IgD-negative memory B cell (primary cell): Measurements from ENCODE around the gene IFI44L. TPM values are rescaled to one million over a fixed set of nuclear protein-coding genes. Genes with fewer than 3 reads are reported as not detected.
A peak's percentile ranks its signal among the peaks of the same experiment; 100 is the strongest.

Experiments used
- H3K27ac Mint-ChIP-seq, 3 donors: one replicate each; pipeline ENCODE4 v1.8.0; 2020 to 2022; ENCODE audit warnings: mild to moderate bottlenecking in 3 of 3, mixed read lengths in 3 of 3, moderate library complexity in 1 of 3
- H3K27me3 Mint-ChIP-seq: one replicate; pipeline ENCODE4 v1.8.0; 2021; ENCODE audit warnings: mixed read lengths
- H3K36me3 Mint-ChIP-seq: one replicate; pipeline ENCODE4 v1.8.0; 2020; ENCODE audit warnings: mild to moderate bottlenecking, mixed read lengths
- H3K4me1 Mint-ChIP-seq, 3 donors: one replicate each; pipeline ENCODE4 v1.8.0; 2020 to 2022; ENCODE audit warnings: mixed read lengths in 3 of 3, mild to moderate bottlenecking in 1 of 3
- H3K4me3 Mint-ChIP-seq, 4 donors: one replicate each; pipeline ENCODE4 v1.8.0; 2020 to 2022; ENCODE audit warnings: mild to moderate bottlenecking in 4 of 4, mixed read lengths in 4 of 4, moderate library complexity in 3 of 4
- H3K9me3 Mint-ChIP-seq, 3 donors: one replicate each; pipeline ENCODE4 v1.8.0; 2020 to 2021; ENCODE audit warnings: mixed read lengths in 3 of 3, mild to moderate bottlenecking in 1 of 3
- polyA plus RNA-seq: library from polyadenylated mRNA; unstranded; fragments of 300-500 nt; fragmentation: Illumina TruSeq; gene quantifications from one replicate; pipeline ENCODE4 v1.2.3, GENCODE V29; 2021

The IFI44L gene
- polyA plus RNA-seq, 1 donor from 2014 or later: 9.3 TPM

DNA sequence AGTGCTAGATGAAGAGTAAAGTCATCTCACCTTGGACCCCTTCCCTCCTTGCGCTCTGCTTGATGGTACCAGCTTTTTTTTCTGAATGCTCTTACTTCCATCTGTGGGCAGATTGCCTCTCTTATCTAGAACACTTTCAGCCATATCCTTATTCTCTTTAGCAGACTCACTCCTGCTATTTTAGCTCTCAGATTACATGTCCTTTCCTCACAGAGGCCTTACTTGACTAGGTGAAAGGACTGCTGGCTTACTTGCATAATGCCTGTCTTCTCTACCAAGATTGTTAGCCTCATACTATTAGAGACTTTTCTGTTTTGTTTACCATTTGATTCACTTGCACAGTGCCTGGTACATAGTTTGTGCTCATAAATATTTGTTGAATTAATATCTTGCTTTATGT is 38.7 kb downstream of the IFI44L start:
- H3K27ac Mint-ChIP-seq: no peak overlapping the region
- H3K27me3 Mint-ChIP-seq: no peaks in the 10 kb centered on the region
- no peak overlapping the region for H3K4me3 Mint-ChIP-seq
- peaks cover 2% of the 10 kb centered on the region for H3K36me3 Mint-ChIP-seq
- no peaks in the 10 kb centered on the region for H3K4me1 Mint-ChIP-seq
- H3K9me3 Mint-ChIP-seq: no peaks in the 10 kb centered on the region

DNA sequence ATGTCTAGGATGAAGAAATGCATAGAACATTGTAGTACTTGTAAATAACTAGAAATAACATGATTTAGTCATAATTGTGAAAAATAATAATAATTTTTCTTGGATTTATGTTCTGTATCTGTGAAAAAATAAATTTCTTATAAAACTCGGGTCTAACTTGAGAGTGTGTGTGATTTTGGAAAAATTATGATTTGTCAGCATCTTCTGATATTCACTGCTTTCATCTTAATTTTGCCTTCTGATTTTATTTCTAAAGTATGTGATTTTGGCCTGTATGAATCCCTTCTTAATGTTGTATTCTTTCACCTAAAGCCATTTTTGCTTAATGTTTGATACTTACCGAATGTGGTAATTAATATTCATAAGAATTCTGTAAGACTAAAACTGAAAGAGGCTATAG is 43.7 kb downstream of the IFI44L start:
- Mint-ChIP-seq H3K36me3 (no peaks in the 10 kb centered on the region), H3K27me3 (peaks cover 1% of the 10 kb centered on the region), H3K27ac (no peak overlapping the region), H3K4me3 (no peak overlapping the region), H3K9me3 (no peaks in the 10 kb centered on the region), H3K4me1 (no peaks in the 10 kb centered on the region)

DNA sequence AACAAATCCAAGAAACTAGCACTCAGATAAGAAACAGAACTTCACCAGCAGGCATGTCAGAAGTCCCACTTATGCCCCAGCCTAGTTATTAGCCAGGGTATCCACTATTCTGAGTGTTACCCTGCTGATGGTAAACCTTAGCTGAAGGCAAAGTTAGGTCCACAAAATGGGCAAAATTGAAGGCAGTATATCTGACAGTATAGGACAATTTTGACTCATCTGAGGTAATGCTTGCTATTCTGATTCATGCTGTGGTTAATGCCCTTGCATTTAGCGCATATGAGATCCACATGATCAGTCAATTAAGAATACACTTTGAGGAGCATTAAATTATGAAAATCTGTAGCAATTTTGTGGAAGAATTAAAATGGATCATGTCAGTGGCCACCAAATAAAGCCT is 44.5 kb downstream of the IFI44L start:
- no peaks in the 10 kb centered on the region for H3K9me3 Mint-ChIP-seq
- no peaks in the 10 kb centered on the region for H3K36me3 Mint-ChIP-seq
- no peak overlapping the region for H3K27ac Mint-ChIP-seq
- no peak overlapping the region for H3K4me3 Mint-ChIP-seq
- H3K4me1 Mint-ChIP-seq: no peaks in the 10 kb centered on the region
- H3K27me3 Mint-ChIP-seq: peaks cover 1% of the 10 kb centered on the region

DNA sequence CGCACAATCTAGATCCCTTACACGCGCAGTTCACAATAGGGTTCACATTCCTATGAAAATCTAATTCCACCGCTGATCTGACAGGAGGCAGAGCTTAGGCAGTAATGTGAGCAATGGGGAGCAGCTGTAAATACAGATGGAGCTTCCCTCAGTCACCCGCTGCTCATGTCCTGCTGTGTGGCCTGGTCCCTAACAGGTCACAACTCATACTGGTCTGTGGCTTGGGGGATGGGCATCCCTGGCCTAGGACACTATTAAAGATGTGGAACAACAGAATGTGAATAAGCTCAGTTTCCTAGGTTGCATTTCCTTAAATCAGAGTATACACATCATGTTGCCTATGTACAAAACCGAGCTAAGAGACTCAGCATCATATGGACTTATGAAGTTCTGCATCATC is 45.6 kb downstream of the IFI44L start:
- no peak overlapping the region for H3K4me3 Mint-ChIP-seq
- H3K27me3 Mint-ChIP-seq: peaks cover 1% of the 10 kb centered on the region
- peaks cover 0 to 2% (median 0%) of the 10 kb centered on the region in 3 donors for H3K4me1 Mint-ChIP-seq
- H3K36me3 Mint-ChIP-seq: no peaks in the 10 kb centered on the region
- no peaks in the 10 kb centered on the region for H3K9me3 Mint-ChIP-seq
- H3K27ac Mint-ChIP-seq: no peak overlapping the region

DNA sequence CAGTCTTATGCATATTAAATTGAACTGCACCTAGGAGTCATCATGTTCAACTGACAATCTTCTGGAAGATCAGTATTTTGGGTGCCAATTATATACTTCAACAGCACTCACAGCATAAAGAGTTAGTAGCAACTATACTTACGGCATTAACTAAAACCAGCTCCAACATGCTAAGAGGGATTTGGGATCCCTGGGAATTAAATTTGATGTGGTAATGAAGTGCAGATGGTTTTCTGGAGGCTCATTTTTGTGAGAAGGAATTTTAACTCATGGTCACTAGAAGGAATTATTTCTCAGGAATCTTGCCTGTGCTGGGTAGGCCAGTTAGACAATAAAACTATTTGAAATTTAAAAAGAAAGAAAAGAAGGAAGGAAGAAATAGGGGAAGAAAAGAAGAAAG is 47.7 kb downstream of the IFI44L start:
- Mint-ChIP-seq H3K9me3 (no peaks in the 10 kb centered on the region), H3K4me1 (peaks cover 0 to 2% (median 0%) of the 10 kb centered on the region in 3 donors), H3K36me3 (no peaks in the 10 kb centered on the region), H3K27me3 (peaks cover 1% of the 10 kb centered on the region), H3K4me3 (no peak overlapping the region), H3K27ac (no peak overlapping the region)

DNA sequence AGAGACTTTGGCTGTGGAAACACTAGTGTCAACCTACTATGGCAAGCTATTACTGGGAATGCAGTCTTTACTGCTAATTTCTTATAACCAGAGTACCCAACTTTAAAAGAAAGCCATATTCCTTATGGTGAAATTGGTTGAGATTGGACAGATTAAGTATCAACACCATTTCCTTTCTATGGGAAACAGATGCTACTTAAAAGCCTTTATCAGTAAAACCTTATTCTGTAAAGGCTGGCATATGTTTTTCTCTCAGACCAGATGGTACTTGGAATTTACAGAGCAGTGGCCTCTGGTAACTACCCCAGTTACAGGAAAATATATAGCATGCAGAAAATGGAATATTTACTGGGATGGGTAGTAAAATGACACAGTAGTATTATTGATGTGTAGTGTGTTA is 48.2 kb downstream of the IFI44L start:
- Mint-ChIP-seq H3K9me3 (no peaks in the 10 kb centered on the region), H3K27ac (no peak overlapping the region), H3K4me3 (no peak overlapping the region), H3K4me1 (peaks cover 0 to 2% (median 0%) of the 10 kb centered on the region in 3 donors), H3K36me3 (no peaks in the 10 kb centered on the region), H3K27me3 (peaks cover 1% of the 10 kb centered on the region)

DNA sequence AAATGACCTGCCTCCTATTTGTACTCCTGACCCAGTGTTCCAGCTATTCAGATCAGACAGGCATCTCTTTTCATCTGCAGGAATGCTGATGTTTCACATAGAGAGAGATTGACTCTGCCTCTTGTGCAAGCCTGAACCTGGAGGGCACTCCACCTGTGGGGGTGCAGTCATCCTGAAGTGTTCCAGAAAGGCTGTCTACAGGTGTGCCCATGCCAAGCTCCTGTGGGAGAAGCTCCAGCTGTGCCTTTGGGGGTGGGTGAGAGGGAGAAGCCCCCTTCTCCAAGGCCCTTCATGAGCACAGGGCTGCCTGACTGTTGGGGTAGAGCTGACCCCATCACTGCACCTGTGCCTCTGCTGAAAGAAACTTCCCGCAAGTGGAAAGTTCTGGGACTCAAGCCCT is 52.2 kb downstream of the IFI44L start:
- H3K4me3 Mint-ChIP-seq: no peak overlapping the region
- no peaks in the 10 kb centered on the region for H3K27me3 Mint-ChIP-seq
- no peaks in the 10 kb centered on the region for H3K9me3 Mint-ChIP-seq
- H3K27ac Mint-ChIP-seq: no peak overlapping the region
- peaks cover 0 to 2% (median 0%) of the 10 kb centered on the region in 3 donors for H3K4me1 Mint-ChIP-seq
- no peaks in the 10 kb centered on the region for H3K36me3 Mint-ChIP-seq

DNA sequence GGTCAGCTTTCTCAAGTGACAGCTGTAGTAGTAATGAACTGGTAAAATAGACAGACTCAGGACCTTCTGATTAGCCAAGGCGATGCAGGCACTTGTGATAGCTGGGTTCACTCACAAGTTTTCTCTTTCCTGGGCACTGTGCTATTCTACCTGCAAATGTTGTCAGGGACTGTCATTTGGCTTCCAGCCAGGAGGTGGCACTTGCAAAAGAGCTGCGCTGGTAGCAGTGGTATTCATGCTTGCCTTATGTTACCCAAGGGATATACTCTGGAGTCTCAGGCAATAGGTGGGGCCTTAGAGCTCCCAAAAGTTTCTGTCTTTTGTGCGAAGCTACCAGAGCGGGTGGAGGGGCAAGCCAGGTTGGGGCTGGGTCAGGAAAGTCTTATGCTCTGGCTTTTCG is 52.9 kb downstream of the IFI44L start:
- Mint-ChIP-seq H3K36me3 (no peaks in the 10 kb centered on the region), H3K4me1 (peaks cover 0 to 2% (median under 1%) of the 10 kb centered on the region in 3 donors)

DNA sequence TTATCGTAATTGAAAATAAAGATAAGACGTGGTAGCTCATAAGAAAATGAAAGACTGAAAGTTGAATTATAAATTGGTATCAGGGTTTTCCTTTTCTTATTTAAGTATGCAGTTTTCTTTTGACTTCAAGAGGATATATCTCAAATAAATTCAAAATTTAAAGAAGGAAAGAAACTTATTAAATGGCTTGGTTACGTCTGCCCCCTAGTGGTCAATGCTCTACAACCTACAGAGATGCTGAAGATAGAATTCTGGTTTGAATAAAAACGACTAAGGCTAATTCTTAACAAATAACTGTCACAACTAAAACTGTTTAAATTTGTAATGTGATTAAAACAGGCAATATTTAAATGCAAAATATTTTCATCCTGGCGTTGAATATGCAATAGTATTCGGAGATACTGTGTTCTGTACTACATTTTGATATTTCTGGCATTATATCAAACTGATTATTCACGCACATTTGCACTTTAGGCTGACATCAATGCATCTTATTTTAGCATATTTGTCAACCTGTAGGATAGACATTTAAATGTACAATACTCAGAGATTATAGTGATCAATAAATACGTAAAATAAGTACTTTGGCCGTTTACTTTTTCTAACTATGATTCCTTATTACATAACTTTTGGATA is 56.2 kb downstream of the IFI44L start:
- peaks cover 0 to 1% (median 0%) of the 10 kb centered on the region in 3 donors for H3K4me1 Mint-ChIP-seq
- H3K4me3 Mint-ChIP-seq: no peak overlapping the region
- no peaks in the 10 kb centered on the region for H3K36me3 Mint-ChIP-seq
- H3K27ac Mint-ChIP-seq: no peak overlapping the region
- no peaks in the 10 kb centered on the region for H3K9me3 Mint-ChIP-seq
- H3K27me3 Mint-ChIP-seq: peaks cover 2% of the 10 kb centered on the region

More for the DNA sequence above, 52.9 kb downstream of the IFI44L start:
- no peaks in the 10 kb centered on the region for H3K9me3 Mint-ChIP-seq
- H3K4me3 Mint-ChIP-seq: no peak overlapping the region
- no peak overlapping the region for H3K27ac Mint-ChIP-seq
- no peaks in the 10 kb centered on the region for H3K27me3 Mint-ChIP-seq

DNA sequence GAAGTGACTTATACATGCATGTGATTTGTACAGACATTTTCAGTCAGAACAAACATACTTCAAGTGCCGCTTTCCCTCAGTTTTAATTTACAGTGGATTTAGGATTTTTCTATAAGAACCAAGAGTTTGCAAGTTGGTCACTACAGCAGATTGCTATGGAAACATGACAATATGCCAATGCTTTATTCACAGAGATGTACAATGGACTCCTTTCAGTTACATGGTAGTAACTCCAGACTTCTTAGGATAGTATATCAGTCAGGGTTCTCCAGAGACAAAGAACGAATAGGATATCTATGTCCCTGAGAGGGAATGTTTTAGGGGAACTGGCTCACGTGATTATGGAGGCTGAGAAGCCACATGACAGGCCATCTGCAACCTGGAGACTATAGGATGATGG is 56.7 kb downstream of the IFI44L start:
- Mint-ChIP-seq H3K27me3 (peaks cover 2% of the 10 kb centered on the region), H3K4me3 (no peak overlapping the region), H3K27ac (no peak overlapping the region), H3K9me3 (no peaks in the 10 kb centered on the region), H3K4me1 (peaks cover 0 to 1% (median 0%) of the 10 kb centered on the region in 3 donors), H3K36me3 (no peaks in the 10 kb centered on the region)

DNA sequence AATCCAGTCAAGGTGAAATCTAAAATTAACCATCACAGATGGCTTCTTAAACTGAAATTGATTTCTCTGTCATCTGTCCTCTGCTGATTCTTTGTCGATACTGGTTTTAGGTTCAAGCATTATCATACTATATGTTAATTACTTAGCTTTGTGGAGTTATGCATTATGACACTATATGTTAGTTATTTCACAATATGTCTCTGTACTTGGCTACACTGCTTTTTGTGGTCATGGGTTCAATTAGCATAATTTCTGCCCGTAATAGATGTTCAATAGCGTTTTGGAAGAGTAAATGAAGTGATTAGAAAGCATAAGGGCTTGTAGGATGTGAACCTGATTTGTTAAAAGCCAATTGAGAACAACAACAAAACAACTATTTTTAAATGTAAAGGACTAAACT is 57.5 kb downstream of the IFI44L start:
- Mint-ChIP-seq H3K4me1 (peaks cover 0 to 1% (median 0%) of the 10 kb centered on the region in 3 donors), H3K27me3 (peaks cover 2% of the 10 kb centered on the region), H3K36me3 (no peaks in the 10 kb centered on the region), H3K4me3 (no peak overlapping the region), H3K27ac (peak overlapping the region in 1 of 3 donors; percentile 30), H3K9me3 (no peaks in the 10 kb centered on the region)

DNA sequence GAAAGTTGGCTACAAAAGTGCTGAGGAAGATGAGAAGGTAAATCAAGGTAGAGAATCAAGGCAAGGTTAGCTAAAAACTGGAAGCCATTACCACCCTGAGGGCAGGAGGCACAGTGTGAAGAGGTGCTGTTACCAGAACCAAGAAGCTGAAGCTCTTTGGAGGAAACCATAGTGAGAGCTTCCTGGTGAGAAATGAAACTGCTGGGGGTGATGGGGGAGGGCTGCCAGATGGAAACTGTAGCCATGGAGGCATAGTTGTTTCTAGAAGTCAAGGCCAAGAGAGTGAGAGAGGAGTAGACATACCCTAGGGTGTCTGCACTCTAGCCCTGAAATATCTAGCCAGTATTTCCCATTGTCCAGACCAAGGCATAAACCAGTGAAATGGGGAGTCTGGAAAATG is 58.1 kb downstream of the IFI44L start:
- Mint-ChIP-seq H3K9me3 (no peaks in the 10 kb centered on the region), H3K4me1 (peaks cover 0 to 3% (median 0%) of the 10 kb centered on the region in 3 donors), H3K4me3 (peak overlapping the region in 1 of 4 donors; percentile 25), H3K36me3 (no peaks in the 10 kb centered on the region), H3K27ac (peak overlapping the region in 1 of 3 donors; percentile 30), H3K27me3 (peaks cover 2% of the 10 kb centered on the region)

DNA sequence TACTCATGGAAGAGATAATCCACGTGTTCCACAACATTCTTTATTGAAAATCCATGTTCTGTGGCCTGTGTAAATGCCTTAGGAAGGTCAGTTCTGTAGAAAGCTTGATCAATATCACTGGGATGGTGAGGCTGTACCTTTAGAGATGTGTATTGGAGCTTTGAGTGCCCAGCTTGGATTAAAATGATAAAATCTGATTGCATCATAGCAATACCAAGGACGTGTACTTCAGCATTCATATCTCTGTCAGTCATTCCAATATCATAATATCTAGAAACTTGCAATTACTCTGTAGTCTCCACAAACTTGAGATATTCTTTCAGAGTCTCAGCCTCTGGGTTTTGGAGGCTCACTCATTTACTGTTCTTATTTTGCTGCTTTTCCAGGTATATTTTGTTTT is 61.0 kb downstream of the IFI44L start:
- no peak overlapping the region for H3K27ac Mint-ChIP-seq
- peaks cover 6% of the 10 kb centered on the region for H3K27me3 Mint-ChIP-seq
- no peak overlapping the region for H3K4me3 Mint-ChIP-seq

DNA sequence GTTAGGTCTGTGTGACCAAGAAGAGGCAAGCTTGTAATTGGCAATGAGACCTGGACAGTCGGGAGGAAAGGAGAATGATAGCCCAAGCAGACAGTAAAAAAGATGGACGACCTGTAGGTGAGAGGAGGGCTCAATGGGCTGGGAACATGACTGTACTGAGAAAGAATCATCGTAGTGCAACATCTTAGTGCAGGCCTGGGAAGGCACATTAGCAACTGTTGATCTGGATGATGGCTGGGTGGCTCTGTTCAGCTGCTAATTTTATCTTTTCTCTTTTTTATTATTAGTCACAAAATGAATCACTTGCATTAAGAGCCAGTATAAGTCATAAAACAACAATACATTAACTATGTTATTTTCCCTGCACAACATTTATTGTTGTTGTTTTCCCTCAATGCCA is 62.2 kb downstream of the IFI44L start:
- Mint-ChIP-seq H3K4me3 (no peak overlapping the region), H3K27ac (no peak overlapping the region), H3K36me3 (no peaks in the 10 kb centered on the region), H3K27me3 (peaks cover 9% of the 10 kb centered on the region), H3K4me1 (peaks cover 0 to 3% (median 0%) of the 10 kb centered on the region in 3 donors), H3K9me3 (no peaks in the 10 kb centered on the region)

More for the DNA sequence above, 61.0 kb downstream of the IFI44L start:
- Mint-ChIP-seq H3K4me1 (peaks cover 0 to 3% (median 0%) of the 10 kb centered on the region in 3 donors), H3K9me3 (no peaks in the 10 kb centered on the region), H3K36me3 (no peaks in the 10 kb centered on the region)

DNA sequence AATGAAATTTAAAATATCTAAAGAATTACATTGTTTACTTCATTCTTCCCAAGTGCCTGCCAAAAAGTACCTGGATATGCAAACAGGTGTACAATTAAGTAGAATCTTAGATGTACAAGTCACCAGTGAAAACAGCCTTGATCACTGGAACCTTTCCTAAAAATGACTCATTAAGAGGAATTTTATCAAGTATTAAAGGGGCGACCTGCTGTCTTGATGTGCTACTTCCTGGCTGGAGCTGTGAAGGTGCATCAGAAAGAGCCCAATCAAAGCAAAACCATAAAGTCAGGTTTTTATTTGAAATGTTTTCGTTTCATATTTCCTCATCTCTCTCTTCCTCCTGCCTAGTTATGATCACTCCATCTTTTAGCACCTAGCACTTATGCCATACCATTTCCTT is 62.8 kb downstream of the IFI44L start:
- Mint-ChIP-seq H3K36me3 (no peaks in the 10 kb centered on the region), H3K4me1 (peaks cover 0 to 3% (median 0%) of the 10 kb centered on the region in 3 donors), H3K27me3 (peaks cover 9% of the 10 kb centered on the region), H3K9me3 (no peaks in the 10 kb centered on the region), H3K4me3 (no peak overlapping the region), H3K27ac (no peak overlapping the region)

DNA sequence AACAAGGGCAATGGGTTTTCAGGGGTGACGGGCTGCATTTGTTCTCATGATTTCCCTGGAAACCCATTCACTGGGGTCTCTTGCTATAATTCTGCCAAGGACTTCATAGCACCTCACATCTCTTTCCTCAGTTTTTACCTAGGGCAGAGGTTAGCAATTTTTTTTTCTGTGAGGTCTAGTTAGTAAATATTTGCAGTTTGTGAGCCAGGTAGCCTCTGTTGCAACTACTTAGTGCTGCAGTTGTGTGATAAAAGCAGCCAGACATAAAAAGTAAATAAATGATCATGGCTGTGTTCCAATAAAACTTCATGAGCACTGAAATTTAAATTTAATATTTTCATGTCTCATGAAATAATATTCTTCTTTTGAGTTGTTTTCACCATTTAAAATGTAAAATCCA is 67.1 kb downstream of the IFI44L start:
- Mint-ChIP-seq H3K9me3 (no peaks in the 10 kb centered on the region), H3K36me3 (no peaks in the 10 kb centered on the region), H3K27me3 (peaks cover 10% of the 10 kb centered on the region), H3K4me3 (no peak overlapping the region), H3K4me1 (peaks cover 0 to 2% (median 0%) of the 10 kb centered on the region in 3 donors), H3K27ac (no peak overlapping the region)
